H1 (cell line): ENCODE measurements around the gene VSTM2B. TPM values are rescaled to one million over a fixed set of nuclear protein-coding genes. Genes with fewer than 3 reads are reported as not detected.

ENCODE experiments used
- CTCF ChIA-PET: fragments of 300-600 bp; sonication (Branson Sonifier 250); formaldehyde crosslinking; loops from one replicate; lab custom pipeline; 2021; ENCODE audit not compliant: partially characterized antibody; lab: Charles Lee
- POLR2A ChIA-PET: fragments of 300-600 bp; sonication (Branson Sonifier 250); formaldehyde crosslinking; loops from one replicate; lab custom pipeline; 2021; ENCODE audit warnings: inconsistent platforms; ENCODE audit not compliant: partially characterized antibody; lab: Charles Lee
- DNase-seq, 2 experiments: peaks; one replicate each; pipeline versions ENCODE4 v3.0.0 to v3.0.0-alpha.2; 2010 to 2022; ENCODE audit warnings: low spot score in 2 of 2, low read depth in 1 of 2, mixed read lengths in 1 of 2
- FAIRE-seq: peaks from 2 replicates; lab custom pipeline; 2011; peaks lifted over from hg19 to GRCh38; lab: Jason Lieb, UNC
- H2AFZ ChIP-seq: 2 replicates; pipeline ENCODE4 v1.8.1; 2012; ENCODE audit warnings: low read length, inconsistent platforms
- H2AK5ac ChIP-seq: 2 replicates; pipeline ENCODE4 v1.6.1; 2013; ENCODE audit warnings: low read depth, low read length
- H2BK120ac ChIP-seq: replicated peaks from 2 replicates; pipeline ENCODE3; 2013; ENCODE audit warnings: low read depth, low read length, inconsistent platforms
- H2BK12ac ChIP-seq: 2 replicates; pipeline ENCODE4 v1.6.1; 2013; ENCODE audit warnings: low read depth, low read length
- H2BK15ac ChIP-seq: 2 replicates; pipeline ENCODE4 v1.6.1; 2013; ENCODE audit warnings: low read length
- H2BK20ac ChIP-seq: 2 replicates; pipeline ENCODE4 v1.6.1; 2013; ENCODE audit warnings: low read length
- H2BK5ac ChIP-seq: 2 replicates; pipeline ENCODE4 v1.6.1; 2013; ENCODE audit warnings: low read depth, low read length
- H3K14ac ChIP-seq: 2 replicates; pipeline ENCODE4 v1.6.1; 2013; ENCODE audit warnings: inconsistent platforms; ENCODE audit not compliant: insufficient read length
- H3K18ac ChIP-seq: 2 replicates; pipeline ENCODE4 v1.6.1; 2013; ENCODE audit warnings: low read length; ENCODE audit errors: extremely low read depth
- H3K23ac ChIP-seq: 2 replicates; pipeline ENCODE4 v1.6.1; 2013; ENCODE audit warnings: inconsistent platforms; ENCODE audit not compliant: insufficient read length
- H3K23me2 ChIP-seq: 2 replicates; pipeline ENCODE4 v1.6.1; 2013; ENCODE audit warnings: low read depth, low read length
- H3K27ac ChIP-seq: 2 replicates; pipeline ENCODE4 v1.6.1; 2011; ENCODE audit warnings: low read depth, low read length, inconsistent platforms
- H3K27me3 ChIP-seq, 4 experiments: replicated peaks in 1 of 4; 1 replicate in 1 of 4; 2 replicates in 3 of 4; pipeline versions ENCODE4 v1.6.1 to v1.8.1; 2011 to 2013; ENCODE audit warnings: low read length in 3 of 4, mild to moderate bottlenecking in 3 of 4, inconsistent platforms in 2 of 4, mixed read lengths in 2 of 4, moderate library complexity in 1 of 4; ENCODE audit not compliant: control insufficient read depth in 3 of 4, insufficient read depth in 3 of 4; ENCODE audit errors: extremely low read depth in 1 of 4
- H3K36me3 ChIP-seq, 4 experiments: 2 replicates each; pipeline versions ENCODE4 v1.6.1 to v1.8.1; 2011 to 2013; ENCODE audit warnings: mild to moderate bottlenecking in 4 of 4, low read length in 3 of 4, moderate library complexity in 2 of 4, control low read depth in 1 of 4, inconsistent platforms in 1 of 4; ENCODE audit not compliant: insufficient read depth in 4 of 4, control insufficient read depth in 2 of 4
- H3K4ac ChIP-seq: replicated peaks from 2 replicates; pipeline ENCODE3; 2013; ENCODE audit warnings: low read length, low read depth, mixed read lengths, inconsistent platforms; ENCODE audit not compliant: insufficient read length
- H3K4me1 ChIP-seq, 4 experiments: replicated peaks in 1 of 4; 1 replicate in 1 of 4; 2 replicates in 3 of 4; pipeline versions ENCODE4 v1.6.1 to v1.8.1; 2011 to 2013; ENCODE audit warnings: low read length in 3 of 4, inconsistent platforms in 2 of 4, mixed read lengths in 1 of 4; ENCODE audit not compliant: insufficient read depth in 4 of 4, control insufficient read depth in 3 of 4
- H3K4me2 ChIP-seq, 2 experiments: 2 replicates each; pipeline versions ENCODE4 v1.6.1 to v1.8.1; 2011 to 2013; ENCODE audit warnings: low read depth in 2 of 2, low read length in 2 of 2, control low read depth in 1 of 2, inconsistent platforms in 1 of 2, mild to moderate bottlenecking in 1 of 2; ENCODE audit not compliant: insufficient read depth in 1 of 2
- H3K4me3 ChIP-seq, 4 experiments: fragments of 200-600, 300-600 bp in 1 of 4; sonication (generic), shearing (Covaris generic), sonication (Bioruptor Twin) in 1 of 4; 2 replicates each; pipeline versions ENCODE4 v1.5.1 to v1.8.1; 2011 to 2016; ENCODE audit warnings: low read length in 4 of 4, low read depth in 3 of 4, control low read depth in 2 of 4, inconsistent platforms in 2 of 4, mild to moderate bottlenecking in 2 of 4, mixed read lengths in 1 of 4, moderate library complexity in 1 of 4; ENCODE audit not compliant: insufficient read depth in 2 of 4; ENCODE audit errors: extremely low read depth in 1 of 4
- H3K56ac ChIP-seq: replicated peaks from 2 replicates; pipeline ENCODE3; 2013; ENCODE audit warnings: low read depth, mild to moderate bottlenecking, mixed read lengths, low read length, inconsistent platforms; ENCODE audit not compliant: insufficient read length
- H3K79me1 ChIP-seq: 2 replicates; pipeline ENCODE4 v1.6.1; 2013; ENCODE audit warnings: low read depth, low read length, control low read depth
- H3K79me2 ChIP-seq, 2 experiments: 2 replicates each; pipeline versions ENCODE4 v1.6.1 to v1.8.1; 2012 to 2013; ENCODE audit warnings: low read length in 2 of 2, mild to moderate bottlenecking in 2 of 2, inconsistent platforms in 1 of 2; ENCODE audit not compliant: insufficient read depth in 2 of 2, control insufficient read depth in 1 of 2
- H3K9ac ChIP-seq, 4 experiments: replicated peaks in 1 of 4; 1 replicate in 1 of 4; 2 replicates in 3 of 4; pipeline versions ENCODE4 v1.6.1 to v1.8.1; 2011 to 2013; ENCODE audit warnings: low read depth in 3 of 4, low read length in 3 of 4, control low read depth in 2 of 4, mild to moderate bottlenecking in 2 of 4, moderate library complexity in 2 of 4, inconsistent platforms in 1 of 4; ENCODE audit errors: extremely low read depth in 1 of 4
- H3K9me3 ChIP-seq, 2 experiments: 2 replicates each; pipeline versions ENCODE4 v1.6.1 to v1.8.1; 2012 to 2013; ENCODE audit warnings: mild to moderate bottlenecking in 2 of 2, moderate library complexity in 2 of 2, control low read depth in 1 of 2, inconsistent platforms in 1 of 2, low read depth in 1 of 2, low read length in 1 of 2, mixed read lengths in 1 of 2; ENCODE audit not compliant: insufficient read depth in 2 of 2
- H4K20me1 ChIP-seq, 2 experiments: replicated peaks in 1 of 2; 2 replicates each; pipeline versions ENCODE3 to v1.8.1; 2011 to 2013; ENCODE audit warnings: inconsistent platforms in 2 of 2, low read length in 2 of 2, mild to moderate bottlenecking in 1 of 2; ENCODE audit not compliant: insufficient read depth in 2 of 2, control insufficient read depth in 1 of 2
- H4K5ac ChIP-seq: 2 replicates; pipeline ENCODE4 v1.6.1; 2013; ENCODE audit warnings: low read length, low read depth, mixed read lengths, inconsistent platforms; ENCODE audit not compliant: insufficient read length
- H4K8ac ChIP-seq: 2 replicates; pipeline ENCODE4 v1.8.0; 2013; ENCODE audit warnings: mild to moderate bottlenecking, moderate library complexity, low read length, inconsistent platforms; ENCODE audit not compliant: insufficient read depth; ENCODE audit errors: extremely low read depth
- H4K91ac ChIP-seq: replicated peaks from 2 replicates; pipeline ENCODE3; 2013; ENCODE audit warnings: low read length, mixed read lengths, inconsistent platforms; ENCODE audit not compliant: insufficient read length
- CBX8 ChIP-seq: fragments of 300-800, 300-1000 bp; sonication (generic); IDR thresholded peaks from 2 replicates; pipeline ENCODE4 v1.7.1; 2016; ENCODE audit warnings: low read depth, low read length, borderline replicate concordance
- CEBPB ChIP-seq: IDR thresholded peaks from 2 replicates; pipeline ENCODE4 v1.6.1; 2012; ENCODE audit warnings: low read depth, low read length
- E2F6 ChIP-seq: IDR thresholded peaks from 2 replicates; pipeline ENCODE4 v1.6.1; 2012; ENCODE audit warnings: inconsistent platforms
- EGR1 ChIP-seq: IDR thresholded peaks from 2 replicates; pipeline ENCODE4 v1.6.1; 2011; ENCODE audit warnings: low read depth, low read length, borderline replicate concordance
- FOSL1 ChIP-seq: IDR thresholded peaks from 2 replicates; pipeline ENCODE4 v1.6.1; 2011; ENCODE audit warnings: mild to moderate bottlenecking, low read depth, low read length, moderate library complexity; ENCODE audit not compliant: insufficient read depth
- GABPA ChIP-seq: IDR thresholded peaks from 2 replicates; pipeline ENCODE4 v1.6.1; 2011; ENCODE audit warnings: mild to moderate bottlenecking, low read length, moderate library complexity, borderline replicate concordance; ENCODE audit not compliant: insufficient read depth
- RFX5 ChIP-seq: IDR thresholded peaks from 2 replicates; pipeline ENCODE4 v1.6.1; 2011; ENCODE audit warnings: low read depth, low read length, improper control_type of control experiment, borderline replicate concordance
- SIRT6 ChIP-seq: IDR thresholded peaks from one replicate; pipeline ENCODE4 v1.7.1; 2012; ENCODE audit warnings: low read length, inconsistent platforms
- YY1 ChIP-seq: IDR thresholded peaks from 2 replicates; pipeline ENCODE4 v1.6.1; 2011; ENCODE audit warnings: low read depth, mild to moderate bottlenecking, low read length
- ZNF274 ChIP-seq: IDR thresholded peaks from 2 replicates; pipeline ENCODE4 v1.7.0; 2012; ENCODE audit warnings: low read length, borderline replicate concordance; ENCODE audit errors: extremely low read depth
- WGBS, 2 experiments: shearing (Covaris generic) in 1 of 2; methylation state at CpG; one replicate each; pipeline versions ENCODE4 v1.1.6 to v1.1.7; 2013 to 2015; ENCODE audit warnings: low lambda C conversion rate in 2 of 2, mixed read lengths in 2 of 2, inconsistent platforms in 1 of 2, low coverage in 1 of 2, missing lambda C conversion rate in 1 of 2; ENCODE audit not compliant: insufficient replicate concordance in 2 of 2, insufficient coverage in 1 of 2, insufficient read length in 1 of 2; ENCODE audit errors: extremely low coverage in 1 of 2, missing lambda C conversion rate in 1 of 2; 5-methylcytosine and 5-hydroxymethylcytosine counted together
- polyA plus RNA-seq, 7 experiments: library from polyadenylated mRNA; depleted of rRNA in 3 of 7; stranded (reverse) in 5 of 7; unstranded in 2 of 7; fragments of >200 nt in 5 of 7; fragments of 200-250 nt in 2 of 7; gene quantifications; 1 replicate in 5 of 7; 2 replicates in 1 of 7; 4 replicates in 1 of 7; pipeline versions ENCODE4 v1.2.1 to v1.2.3, GENCODE V29; 2011 to 2013; ENCODE audit warnings: missing spikeins in 2 of 7, mixed read lengths in 2 of 7
- total RNA-seq: library from RNA; stranded (reverse); fragmentation: NEBNext Ultra II Directional; extraction: Animal tissue kit (Norgen Biotek cat#: 25700); gene quantifications from 2 replicates; pipeline ENCODE4 v1.2.1, GENCODE V29; 2021
- TF ChIP-seq, protein P1 (sequence below): IDR thresholded peaks from 2 replicates; pipeline ENCODE4 v1.6.1; 2011; ENCODE audit warnings: low read length, improper control_type of control experiment

Gene VSTM2B
- total and polyA plus RNA-seq, 2 of the 8 experiments (the other 6 are each of a cell fraction or from before 2014, with no cell fraction given), result 0.82 to 1.5 TPM

GRCh38 chr19:29521291-29522075 is 4.3 kb upstream of the VSTM2B start:
- no peak overlapping the region for H2BK120ac ChIP-seq
- no peak for FAIRE-seq
- no peak overlapping the region for H3K27ac ChIP-seq
- no peak for DNase-seq
- no peak overlapping the region for H2BK20ac ChIP-seq
- H4K91ac ChIP-seq, result no peak overlapping the region
- H3K23me2 ChIP-seq, result peaks cover 14% of the 10 kb centered on the region
- H3K9ac ChIP-seq, result no peak overlapping the region
- no peak overlapping the region for H2AFZ ChIP-seq
- no peak overlapping the region for H2BK5ac ChIP-seq
- H3K79me2 ChIP-seq, result no peaks in the 10 kb centered on the region
- no peak overlapping the region for H2BK12ac ChIP-seq
- peaks cover 0 to 10% (median 4%) of the 10 kb centered on the region in 4 experiments; a peak in 6 of 7 replicates for H3K4me1 ChIP-seq
- ChIA-PET CTCF (interaction anchor here (0.9 to 4.1 kb wide), 9 partner anchors 9 to 253 kb away, joined by 3 to 21 read pairs (median 3); no protein-coding TSS in a partner anchor), POLR2A (interaction anchor here (0.5 kb wide), 1 partner anchor 86 kb away, joined by 3 read pairs; no protein-coding TSS in a partner anchor)
- H3K4me3 ChIP-seq, result no peak overlapping the region
- H4K8ac ChIP-seq, result no peak overlapping the region
- H3K18ac ChIP-seq, result no peak overlapping the region
- H3K4ac ChIP-seq, result no peak overlapping the region
- H3K36me3 ChIP-seq, result no peaks in the 10 kb centered on the region
- 81% methylated on average over 9 of the region's 9 CpGs; no CpG with 5 or more reads in 1 of the 2 experiments for WGBS, 2 experiments
- H4K20me1 ChIP-seq, result no peaks in the 10 kb centered on the region
- no peak overlapping the region for H3K4me2 ChIP-seq
- no peak overlapping the region for H4K5ac ChIP-seq
- H3K79me1 ChIP-seq, result no peaks in the 10 kb centered on the region
- no peaks in the 10 kb centered on the region for H3K9me3 ChIP-seq
- no peak overlapping the region for H3K56ac ChIP-seq
- H3K27me3 ChIP-seq, result peaks cover 14 to 37% (median 31%) of the 10 kb centered on the region in 4 experiments
- no peak overlapping the region for H2AK5ac ChIP-seq
- H2BK15ac ChIP-seq, result no peak overlapping the region
- no peak overlapping the region for H3K23ac ChIP-seq
- H3K14ac ChIP-seq, result no peak overlapping the region
- TF ChIP-seq FOSL1 (no peak), YY1 (no peak), ZNF274 (no peak), E2F6 (no peak), SIRT6 (no peak), RFX5 (no peak), CEBPB (no peak), GABPA (no peak), EGR1 (no peak), CBX8 (no peak)
- TF ChIP-seq, protein P1, sequence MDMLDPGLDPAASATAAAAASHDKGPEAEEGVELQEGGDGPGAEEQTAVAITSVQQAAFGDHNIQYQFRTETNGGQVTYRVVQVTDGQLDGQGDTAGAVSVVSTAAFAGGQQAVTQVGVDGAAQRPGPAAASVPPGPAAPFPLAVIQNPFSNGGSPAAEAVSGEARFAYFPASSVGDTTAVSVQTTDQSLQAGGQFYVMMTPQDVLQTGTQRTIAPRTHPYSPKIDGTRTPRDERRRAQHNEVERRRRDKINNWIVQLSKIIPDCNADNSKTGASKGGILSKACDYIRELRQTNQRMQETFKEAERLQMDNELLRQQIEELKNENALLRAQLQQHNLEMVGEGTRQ, result no peak
